Lower lobe of right lung (tissue), 2 donors: Measurements from ENCODE around the gene UIMC1. TPM values are rescaled to one million over a fixed set of nuclear protein-coding genes. Genes with fewer than 3 reads are reported as not detected.
"Not testable (repeated sequence)": the region's sequence is repeated elsewhere in the genome, so short reads cannot be mapped to it uniquely, and the experiment has no call there.

Experiments
- ATAC-seq, 2 donors: fragments of 200-7000 bp; cut with Tn5 transposase; one replicate each; pipeline ENCODE4 v1.9.1; 2020 to 2022; ENCODE audit warnings: mild to moderate bottlenecking in 2 of 2, moderate library complexity in 2 of 2
- DNase-seq: peaks from one replicate; pipeline ENCODE4 v3.0.0-alpha.2; 2020
- H3K27ac ChIP-seq: fragments of 200-600 bp; one replicate; pipeline ENCODE4 v1.8.0; 2022
- H3K27me3 ChIP-seq: fragments of 200-600 bp; one replicate; pipeline ENCODE4 v1.8.0; 2022; ENCODE audit warnings: low read depth
- H3K36me3 ChIP-seq: fragments of 200-600 bp; one replicate; pipeline ENCODE4 v1.8.0; 2022; ENCODE audit warnings: mild to moderate bottlenecking
- H3K4me1 ChIP-seq: fragments of 200-600 bp; one replicate; pipeline ENCODE4 v1.8.0; 2022
- H3K4me3 ChIP-seq: fragments of 200-600 bp; one replicate; pipeline ENCODE4 v1.8.0; 2022; ENCODE audit warnings: mild to moderate bottlenecking
- H3K9me3 ChIP-seq: fragments of 200-600 bp; one replicate; pipeline ENCODE4 v1.8.0; 2022
- intact Hi-C: fragments of 100-400 bp; cut with DNase I; formaldehyde crosslinking; loops from one replicate; pipeline ENCODE4 v1.11.0; 2022
- total RNA-seq: library from RNA; stranded (reverse); fragmentation: NEBNext Ultra II Directional; extraction: Animal tissue kit (Norgen Biotek cat#: 25700); gene quantifications from one replicate; pipeline ENCODE4 v1.2.1, GENCODE V29; 2021
- TF ChIP-seq, protein P1 (sequence below): fragments of 200-600 bp; IDR thresholded peaks from one replicate; pipeline ENCODE4 v1.8.0; 2022; ENCODE audit warnings: antibody characterized with exemption, mild to moderate bottlenecking
- donor health status: DM: no; HTN: yes; CAD: no; lungs with severe emphysema.

The UIMC1 gene
- total RNA-seq, 1 donor from 2014 or later, result 39.1 TPM

DNA sequence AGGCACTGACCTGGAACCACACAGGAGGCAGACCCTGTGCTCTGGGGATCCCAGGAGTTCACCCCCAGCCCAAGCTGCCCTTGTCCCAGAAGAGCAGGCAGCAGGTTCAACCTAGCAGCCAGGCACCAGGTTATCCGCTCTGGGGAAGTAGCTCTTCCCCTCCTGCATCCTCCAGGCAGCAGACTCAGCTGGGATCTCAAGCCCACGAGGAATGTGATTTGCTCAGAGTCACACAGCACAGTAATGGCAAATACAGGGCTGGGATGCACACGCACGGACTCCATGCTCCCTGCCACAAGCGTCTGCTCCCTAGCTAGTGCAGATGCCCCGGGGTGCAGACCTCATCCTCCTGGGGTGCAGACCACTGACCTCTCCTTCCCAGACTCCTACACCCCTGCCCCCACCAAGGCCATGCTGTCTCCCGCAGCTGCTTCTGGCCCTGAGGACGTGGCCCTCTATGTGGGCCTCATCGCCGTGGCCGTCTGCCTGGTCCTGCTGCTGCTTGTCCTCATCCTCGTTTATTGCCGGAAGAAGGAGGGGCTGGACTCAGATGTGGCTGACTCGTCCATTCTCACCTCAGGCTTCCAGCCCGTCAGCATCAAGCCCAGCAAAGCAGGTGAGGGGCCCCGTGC lies 132.9 kb downstream of the UIMC1 start:
- no peaks in the 10 kb centered on the region for H3K36me3 ChIP-seq
- DNase-seq (no peak), ATAC-seq (no peak)
- TF ChIP-seq, protein P1, sequence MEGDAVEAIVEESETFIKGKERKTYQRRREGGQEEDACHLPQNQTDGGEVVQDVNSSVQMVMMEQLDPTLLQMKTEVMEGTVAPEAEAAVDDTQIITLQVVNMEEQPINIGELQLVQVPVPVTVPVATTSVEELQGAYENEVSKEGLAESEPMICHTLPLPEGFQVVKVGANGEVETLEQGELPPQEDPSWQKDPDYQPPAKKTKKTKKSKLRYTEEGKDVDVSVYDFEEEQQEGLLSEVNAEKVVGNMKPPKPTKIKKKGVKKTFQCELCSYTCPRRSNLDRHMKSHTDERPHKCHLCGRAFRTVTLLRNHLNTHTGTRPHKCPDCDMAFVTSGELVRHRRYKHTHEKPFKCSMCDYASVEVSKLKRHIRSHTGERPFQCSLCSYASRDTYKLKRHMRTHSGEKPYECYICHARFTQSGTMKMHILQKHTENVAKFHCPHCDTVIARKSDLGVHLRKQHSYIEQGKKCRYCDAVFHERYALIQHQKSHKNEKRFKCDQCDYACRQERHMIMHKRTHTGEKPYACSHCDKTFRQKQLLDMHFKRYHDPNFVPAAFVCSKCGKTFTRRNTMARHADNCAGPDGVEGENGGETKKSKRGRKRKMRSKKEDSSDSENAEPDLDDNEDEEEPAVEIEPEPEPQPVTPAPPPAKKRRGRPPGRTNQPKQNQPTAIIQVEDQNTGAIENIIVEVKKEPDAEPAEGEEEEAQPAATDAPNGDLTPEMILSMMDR, result no peak
- no peaks in the 10 kb centered on the region for H3K4me1 ChIP-seq
- H3K27me3 ChIP-seq, result peaks cover 42% of the 10 kb centered on the region
- intact Hi-C loops, result no loop called here
- no peak overlapping the region for H3K27ac ChIP-seq
- no peaks in the 10 kb centered on the region for H3K9me3 ChIP-seq
- H3K4me3 ChIP-seq, result no peak overlapping the region

DNA sequence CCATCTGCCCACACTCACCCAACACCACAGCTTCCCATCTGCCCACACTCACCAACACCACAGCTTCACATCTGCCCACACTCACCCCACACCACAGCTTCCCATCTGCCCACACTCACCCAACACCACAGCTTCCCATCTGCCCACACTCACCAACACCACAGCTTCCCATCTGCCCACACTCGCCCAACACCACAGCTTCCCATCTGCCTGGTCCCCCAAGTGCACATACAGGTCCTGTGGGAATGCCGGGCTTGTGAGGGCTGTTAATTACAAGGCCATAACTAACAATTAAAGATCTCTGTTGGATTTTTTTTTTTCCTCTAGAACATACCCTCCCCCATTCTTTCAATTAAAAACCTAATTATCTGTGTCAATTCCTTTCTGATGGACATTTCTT lies 133.6 kb downstream of the UIMC1 start:
- DNase-seq, H3K27ac ChIP-seq, H3K4me3 ChIP-seq, intact Hi-C loops, H3K36me3 ChIP-seq, H3K4me1 ChIP-seq, H3K9me3 ChIP-seq, ATAC-seq: not testable (repeated sequence)
- H3K27me3 ChIP-seq, result peaks cover 46% of the 10 kb centered on the region

DNA sequence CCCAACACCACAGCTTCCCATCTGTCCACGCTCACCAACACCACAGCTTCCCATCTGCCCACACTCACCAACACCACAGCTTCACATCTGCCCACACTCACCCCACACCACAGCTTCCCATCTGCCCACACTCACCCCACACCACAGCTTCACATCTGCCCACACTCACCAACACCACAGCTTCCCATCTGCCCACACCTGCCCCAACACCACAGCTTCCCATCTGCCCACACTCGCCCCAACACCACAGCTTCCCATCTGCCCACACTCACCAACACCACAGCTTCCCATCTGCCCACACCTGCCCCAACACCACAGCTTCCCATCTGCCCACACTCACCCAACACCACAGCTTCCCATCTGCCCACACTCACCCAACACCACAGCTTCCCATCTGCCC lies 134.0 kb downstream of the UIMC1 start:
- intact Hi-C loops, H3K36me3 ChIP-seq, DNase-seq, H3K4me1 ChIP-seq, H3K4me3 ChIP-seq, H3K27ac ChIP-seq, H3K9me3 ChIP-seq, ATAC-seq: not testable (repeated sequence)
- peaks cover 45% of the 10 kb centered on the region for H3K27me3 ChIP-seq

GRCh38 chr5:176870644-176871043 lies 135.9 kb downstream of the UIMC1 start:
- H3K4me1 ChIP-seq, H3K36me3 ChIP-seq, H3K4me3 ChIP-seq, H3K9me3 ChIP-seq, ATAC-seq, DNase-seq, H3K27ac ChIP-seq, intact Hi-C loops: not testable (repeated sequence)
- peaks cover 45% of the 10 kb centered on the region for H3K27me3 ChIP-seq

DNA sequence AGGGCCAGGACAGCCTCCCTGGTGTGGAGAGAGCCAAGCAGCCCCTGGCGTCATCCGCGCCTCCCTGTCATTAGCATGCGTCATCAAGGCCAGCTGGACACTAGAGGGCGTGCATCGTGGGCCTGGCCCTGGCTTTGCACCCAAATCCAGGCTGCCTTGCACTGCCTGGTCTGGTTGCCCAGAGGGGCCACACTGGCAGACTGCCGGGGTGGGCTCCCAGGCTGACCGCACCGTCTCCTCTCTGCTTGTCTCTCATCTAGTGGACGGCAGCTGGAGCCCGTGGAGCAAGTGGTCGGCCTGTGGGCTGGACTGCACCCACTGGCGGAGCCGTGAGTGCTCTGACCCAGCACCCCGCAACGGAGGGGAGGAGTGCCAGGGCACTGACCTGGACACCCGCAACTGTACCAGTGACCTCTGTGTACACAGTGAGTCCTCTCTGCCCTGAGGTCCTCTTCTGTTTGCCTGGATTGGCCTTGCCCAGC lies 136.4 kb downstream of the UIMC1 start:
- no peak overlapping the region for H3K4me3 ChIP-seq
- H3K27ac ChIP-seq, result no peak overlapping the region
- peaks cover 43% of the 10 kb centered on the region for H3K27me3 ChIP-seq
- H3K36me3 ChIP-seq, result no peaks in the 10 kb centered on the region
- ATAC-seq (peak; percentile 7 to 53), DNase-seq (no peak)
- TF ChIP-seq, protein P1, result peak; percentile 25
- no peaks in the 10 kb centered on the region for H3K4me1 ChIP-seq
- no peaks in the 10 kb centered on the region for H3K9me3 ChIP-seq
- intact Hi-C loops, result no loop called here

DNA sequence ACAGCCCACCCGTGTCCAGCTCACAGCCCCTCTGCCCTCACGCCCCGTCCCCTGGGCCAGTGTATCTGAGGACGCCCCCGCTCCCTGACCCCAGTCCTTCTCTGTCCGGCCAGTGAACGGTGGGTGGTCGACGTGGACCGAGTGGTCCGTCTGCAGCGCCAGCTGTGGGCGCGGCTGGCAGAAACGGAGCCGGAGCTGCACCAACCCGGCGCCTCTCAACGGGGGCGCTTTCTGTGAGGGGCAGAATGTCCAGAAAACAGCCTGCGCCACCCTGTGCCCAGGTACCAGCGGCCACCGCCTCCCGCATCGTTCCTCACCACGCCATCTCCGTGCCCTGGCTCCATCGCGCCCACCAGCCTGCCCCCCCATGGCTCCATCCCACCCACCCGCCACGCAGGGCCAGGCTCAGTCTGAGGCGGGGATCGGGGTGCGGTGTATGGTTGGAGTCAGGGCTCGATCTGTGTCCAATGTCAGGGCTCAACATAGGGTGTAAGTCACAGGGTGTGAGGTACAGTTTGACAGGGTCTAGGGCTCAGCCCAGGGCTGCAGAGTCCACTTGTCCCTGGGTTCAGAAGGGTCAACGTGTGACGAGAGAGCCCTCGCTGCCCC lies 137.0 kb downstream of the UIMC1 start:
- Histone ChIP-seq H3K27ac (no peak overlapping the region), H3K4me1 (no peaks in the 10 kb centered on the region), H3K9me3 (no peaks in the 10 kb centered on the region), H3K4me3 (no peak overlapping the region), H3K36me3 (no peaks in the 10 kb centered on the region), H3K27me3 (peaks cover 43% of the 10 kb centered on the region)
- ATAC-seq (peak in 1 of 2 donors; percentile 15), DNase-seq (no peak)
- TF ChIP-seq, protein P1, result no peak
- intact Hi-C loops, result no loop called here

- peaks cover 49% of the 10 kb centered on the region for H3K27me3 ChIP-seq
Observed at GRCh38 chr5:176868731-176869130, 137.8 kb downstream of the UIMC1 start.

More at GRCh38 chr5:176868731-176869130, 137.8 kb downstream of the UIMC1 start:
- ATAC-seq (no peak), DNase-seq (no peak)
- intact Hi-C loops, result no loop called here
- Histone ChIP-seq H3K4me3 (no peak overlapping the region), H3K9me3 (no peaks in the 10 kb centered on the region), H3K27ac (no peak overlapping the region), H3K4me1 (no peaks in the 10 kb centered on the region), H3K36me3 (no peaks in the 10 kb centered on the region)
- TF ChIP-seq, protein P1, result no peak
